GM21367 (cell line): ENCODE data around the gene LIN9.
"Not testable (repeated sequence)": the region's sequence is repeated elsewhere in the genome, so short reads cannot be mapped to it uniquely, and the experiment has no call there.

Experiments
- ATAC-seq: cut with Tn5 transposase; IDR thresholded peaks from one replicate; pipeline ENCODE4 v1.9.1; 2021; ENCODE audit not compliant: unreplicated experiment

LIN9 gene

DNA sequence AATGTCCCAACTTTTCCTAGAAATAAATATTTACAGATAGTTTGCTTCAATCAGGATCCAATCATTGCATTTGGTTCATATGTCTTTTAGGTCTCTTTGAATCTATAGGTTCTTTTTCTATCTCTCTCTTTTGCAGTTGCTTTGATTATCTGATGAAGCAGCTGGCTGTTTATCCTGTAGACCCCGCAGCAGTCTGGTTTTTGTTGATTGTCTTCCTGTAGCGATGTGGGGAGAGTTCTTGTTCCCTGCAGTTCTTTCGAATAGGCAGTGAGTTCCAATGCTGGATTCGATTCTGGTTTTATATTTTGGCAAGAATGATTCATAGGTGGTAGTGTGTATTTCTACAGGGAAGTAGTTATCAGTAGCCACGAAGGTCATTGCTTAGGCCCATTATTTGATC, 92.9 kb downstream of the LIN9 start:
- no peak for ATAC-seq

- ATAC-seq = no peak
Measured at GRCh38 chr1:226215239-226215638, 93.7 kb downstream of the LIN9 start.

DNA sequence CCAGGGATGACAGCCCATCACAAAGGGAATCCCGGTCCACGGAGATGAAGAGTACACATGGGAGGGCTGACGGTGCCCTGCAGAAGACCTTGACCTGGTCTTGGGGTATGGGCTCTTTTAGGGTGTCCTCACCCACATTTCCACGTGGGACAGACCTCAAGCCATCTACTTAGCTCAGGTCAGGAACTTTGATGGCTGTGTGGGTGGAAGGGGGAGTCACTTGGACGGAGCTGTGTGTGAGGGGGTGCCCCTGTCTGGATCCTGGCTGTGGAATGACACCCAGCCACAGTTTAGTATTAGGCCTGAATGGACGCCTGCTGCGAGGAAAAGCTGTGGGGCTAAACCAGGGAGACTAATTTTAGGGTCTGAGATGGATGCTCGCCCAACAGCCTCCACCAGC, 96.4 kb downstream of the LIN9 start:
- ATAC-seq = no peak

DNA sequence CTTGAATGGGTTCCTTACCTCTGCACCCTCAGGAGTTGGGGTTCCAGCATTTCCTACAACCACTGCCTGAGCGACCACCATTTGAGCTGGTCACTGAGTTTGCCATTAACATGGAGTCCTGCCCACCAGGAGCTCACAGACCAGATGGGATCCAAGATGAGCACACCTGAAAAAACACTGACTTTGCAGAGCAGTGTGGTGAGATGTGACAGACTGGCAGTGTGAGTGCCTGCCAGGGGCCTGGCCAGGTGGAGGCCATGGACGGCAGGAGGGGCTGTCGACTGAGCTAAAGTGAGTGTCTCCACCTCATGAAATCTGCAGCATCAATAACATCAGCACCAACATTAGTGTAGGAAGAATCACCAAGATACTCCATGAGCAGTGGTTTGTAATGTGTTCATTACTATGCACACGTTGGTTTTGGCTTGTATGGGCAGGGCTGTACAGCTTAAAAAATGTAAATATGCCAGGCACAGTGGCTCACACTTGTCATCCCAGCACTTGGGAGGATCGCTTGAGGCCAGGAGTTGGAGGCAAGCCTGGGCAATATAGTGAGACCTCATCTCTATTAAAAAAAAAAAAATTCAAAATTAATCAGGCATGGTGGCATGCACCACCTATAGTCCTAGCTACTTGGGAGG, 97.7 kb downstream of the LIN9 start:
- ATAC-seq = no peak

DNA sequence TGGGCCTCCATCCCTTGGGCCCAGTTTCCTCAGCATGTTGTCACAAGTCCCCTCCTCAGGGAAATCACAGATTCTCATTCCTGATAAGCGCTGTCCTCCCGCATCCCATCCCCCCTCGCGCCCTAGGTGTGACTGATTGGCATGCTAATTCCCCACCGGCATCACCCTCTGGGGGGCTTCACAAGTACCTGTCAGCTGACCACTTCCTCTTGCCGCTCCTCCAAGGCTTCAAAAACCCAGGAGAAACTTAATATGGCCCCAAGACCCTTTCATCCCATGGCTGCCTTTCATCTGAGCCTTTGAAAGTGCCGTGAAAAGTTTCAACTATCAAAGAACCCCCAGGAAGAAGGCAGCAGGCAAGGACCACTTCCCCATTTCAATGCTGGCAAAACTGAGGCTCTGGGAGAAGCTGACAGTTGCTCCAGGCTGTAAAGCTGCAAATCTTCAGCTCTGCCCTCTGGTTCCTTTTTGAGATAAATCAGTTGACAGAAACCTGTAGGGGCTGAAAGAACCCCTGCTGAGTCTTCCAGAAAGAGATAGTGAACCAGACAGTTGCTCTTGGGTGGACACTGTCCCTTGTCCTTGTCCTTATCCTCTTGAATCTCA, 98.3 kb downstream of the LIN9 start:
- no peak for ATAC-seq

- ATAC-seq = no peak
Measured at GRCh38 chr1:226209307-226210059, 99.5 kb downstream of the LIN9 start.

DNA sequence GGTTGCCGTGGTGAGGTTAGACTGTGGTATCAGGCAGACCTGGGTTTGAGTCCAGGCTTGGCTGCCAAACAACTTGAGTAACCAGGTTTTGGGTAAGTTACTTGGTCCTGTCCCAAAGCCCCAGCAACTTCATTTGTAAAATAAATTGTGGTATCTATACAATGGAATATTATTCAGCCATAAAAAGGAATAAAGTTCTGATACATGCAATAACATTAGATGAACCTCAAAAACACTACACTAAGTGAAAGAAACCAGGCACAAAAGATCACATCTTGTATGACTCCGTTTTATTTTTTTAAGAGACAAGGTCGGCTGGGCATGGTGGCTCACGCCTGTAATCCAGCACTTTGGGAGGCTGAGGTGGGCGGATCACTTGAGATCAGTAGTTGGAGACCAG, 101.9 kb downstream of the LIN9 start:
- ATAC-seq = no peak

- no peak for ATAC-seq
Measured at GRCh38 chr1:226204198-226204597, 104.8 kb downstream of the LIN9 start.

- no peak for ATAC-seq
Measured at GRCh38 chr1:226203655-226204054, 105.3 kb downstream of the LIN9 start.

GRCh38 chr1:226203240-226203639, 105.7 kb downstream of the LIN9 start:
- ATAC-seq = no peak

- not testable (repeated sequence) for ATAC-seq
Measured at GRCh38 chr1:226202666-226203065, 106.3 kb downstream of the LIN9 start.

DNA sequence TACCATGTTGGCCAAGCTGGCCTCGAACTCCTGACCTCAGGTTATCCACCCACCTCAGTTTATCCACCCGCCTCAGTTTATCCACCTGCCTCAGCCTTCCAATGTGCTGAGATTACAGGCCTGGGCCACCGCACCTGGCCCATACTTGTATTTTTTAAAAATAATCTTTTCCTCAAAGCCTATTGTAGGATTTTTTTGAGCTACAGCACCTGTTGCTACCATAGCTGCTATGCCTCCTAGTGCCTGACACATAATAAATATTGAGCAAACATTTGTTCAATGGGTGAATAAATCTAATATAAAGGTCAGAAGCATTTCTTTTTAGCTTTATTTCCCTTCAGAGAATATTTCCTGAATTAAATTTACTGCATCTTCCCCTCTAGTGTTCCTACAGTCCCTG, 106.7 kb downstream of the LIN9 start:
- ATAC-seq = no peak

- peak; percentile 53 for ATAC-seq
Measured at GRCh38 chr1:226201029-226201593, 107.9 kb downstream of the LIN9 start.

- no peak for ATAC-seq
Measured at GRCh38 chr1:226199971-226200370, 109.0 kb downstream of the LIN9 start.

DNA sequence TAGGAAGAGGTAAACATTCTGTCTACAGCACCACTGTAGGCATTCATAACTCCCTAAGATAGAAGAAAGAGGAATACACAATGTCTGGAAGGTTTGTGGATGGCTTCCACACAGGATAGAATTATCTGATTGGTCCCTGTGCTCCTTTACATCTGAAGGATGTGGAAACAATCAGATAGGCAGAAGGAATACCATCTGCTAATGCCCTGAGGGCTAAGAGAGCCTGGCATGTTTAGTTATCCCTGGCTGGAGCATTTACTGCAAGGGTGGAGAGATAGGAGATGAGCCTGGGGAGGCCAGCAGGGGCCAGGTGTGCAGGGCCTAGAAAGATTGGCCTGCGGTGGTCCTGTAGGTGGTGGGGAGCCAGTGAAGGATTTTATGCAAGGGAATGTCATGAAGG, 113.8 kb downstream of the LIN9 start:
- no peak for ATAC-seq

GRCh38 chr1:226187380-226187779, 121.6 kb downstream of the LIN9 start:
- no peak for ATAC-seq

DNA sequence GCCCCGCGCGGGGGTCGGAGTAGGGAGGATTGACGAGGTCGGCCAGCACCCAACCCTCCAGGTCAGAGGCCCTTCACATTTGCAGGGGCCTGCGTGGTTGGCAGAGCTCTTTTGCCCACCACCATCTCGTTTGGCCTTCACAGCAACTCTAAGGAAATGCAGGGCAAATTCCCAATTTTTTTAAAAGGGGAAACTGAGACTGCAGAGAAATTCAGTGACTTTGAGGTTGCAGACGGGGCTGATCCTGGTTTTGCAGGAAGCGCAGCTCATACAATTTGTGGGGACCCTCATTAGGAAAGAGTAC, 122.0 kb downstream of the LIN9 start:
- ATAC-seq = no peak

GRCh38 chr1:226186124-226187018, 122.6 kb downstream of the LIN9 start, which contains the start of gene ACBD3:
Gene ACBD3 (minus strand): TSS chr1:226186741. CDS start chr1:226186675, 66 bp downstream.
- peak; percentile 89 for ATAC-seq

DNA sequence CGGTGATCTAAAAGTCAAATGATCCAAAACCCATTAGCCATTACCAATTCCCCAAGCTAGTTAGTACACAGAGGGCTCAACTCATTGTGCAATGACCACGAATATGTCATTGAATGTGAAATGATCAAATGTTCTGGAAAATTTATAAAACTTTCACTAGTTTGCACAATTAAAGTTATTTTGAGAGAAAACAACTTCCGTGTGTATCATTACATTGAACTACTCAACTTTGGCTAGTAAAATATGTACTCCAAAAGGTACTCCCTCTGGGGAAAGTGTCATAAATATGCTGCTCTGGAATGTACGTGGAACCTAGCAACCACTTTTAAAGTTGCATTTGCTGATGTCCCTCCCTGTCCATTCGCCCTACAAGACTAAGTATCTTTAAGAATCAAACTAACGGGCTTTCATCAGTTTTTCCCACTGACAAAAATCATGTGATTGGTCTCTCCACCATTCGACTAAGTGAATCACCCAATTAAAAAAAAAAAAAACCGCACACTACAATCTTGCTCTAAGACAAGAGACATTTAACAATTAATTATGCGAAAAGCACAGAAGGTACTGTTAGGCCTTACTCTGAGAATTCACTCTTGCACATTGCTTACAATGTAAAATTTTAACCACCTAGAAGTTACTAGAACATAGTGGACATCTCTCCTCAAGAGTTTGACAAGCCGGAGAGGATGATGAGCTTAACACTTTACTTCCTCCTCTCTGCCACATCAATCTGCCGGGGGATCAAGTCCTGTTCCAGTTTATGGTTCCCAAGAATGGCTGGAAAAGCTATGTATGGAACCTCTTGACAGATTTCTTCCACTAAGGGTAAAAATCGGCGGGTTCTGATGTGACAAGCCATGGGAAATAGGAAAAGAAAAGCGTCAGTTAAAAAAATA, 123.6 kb downstream of the LIN9 start:
- no peak for ATAC-seq
